SHP77 (cell line): ENCODE results near the gene G3BP1.
"Not testable (repeated sequence)": the region's sequence is repeated elsewhere in the genome, so short reads cannot be mapped to it uniquely, and the experiment has no call there.

Experiments used
- DNase-seq, 2 experiments: peaks; one replicate each; lab custom pipeline; 2025; lab: John Stamatoyannopoulos, UW

G3BP1 gene

DNA sequence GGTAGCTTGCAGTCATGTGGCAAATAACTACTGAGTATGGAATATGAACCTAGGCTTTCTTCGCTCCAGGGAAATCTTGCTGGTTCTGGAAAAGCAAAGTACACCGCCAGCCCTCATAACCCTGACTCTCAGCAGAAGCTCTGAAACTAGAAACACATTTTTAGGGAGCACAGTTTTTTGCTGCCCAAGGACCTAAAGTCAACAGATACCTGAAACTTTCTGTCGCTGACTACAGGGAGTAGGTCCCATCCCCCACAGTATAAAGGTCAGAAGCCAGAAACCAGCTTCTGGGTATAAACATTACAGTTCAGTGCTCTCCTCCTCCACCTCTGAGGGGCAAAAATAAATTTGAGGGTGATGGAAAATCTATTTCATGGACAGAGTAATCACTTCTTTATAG, 16.4 kb upstream of the G3BP1 start:
- no peak for DNase-seq

DNA sequence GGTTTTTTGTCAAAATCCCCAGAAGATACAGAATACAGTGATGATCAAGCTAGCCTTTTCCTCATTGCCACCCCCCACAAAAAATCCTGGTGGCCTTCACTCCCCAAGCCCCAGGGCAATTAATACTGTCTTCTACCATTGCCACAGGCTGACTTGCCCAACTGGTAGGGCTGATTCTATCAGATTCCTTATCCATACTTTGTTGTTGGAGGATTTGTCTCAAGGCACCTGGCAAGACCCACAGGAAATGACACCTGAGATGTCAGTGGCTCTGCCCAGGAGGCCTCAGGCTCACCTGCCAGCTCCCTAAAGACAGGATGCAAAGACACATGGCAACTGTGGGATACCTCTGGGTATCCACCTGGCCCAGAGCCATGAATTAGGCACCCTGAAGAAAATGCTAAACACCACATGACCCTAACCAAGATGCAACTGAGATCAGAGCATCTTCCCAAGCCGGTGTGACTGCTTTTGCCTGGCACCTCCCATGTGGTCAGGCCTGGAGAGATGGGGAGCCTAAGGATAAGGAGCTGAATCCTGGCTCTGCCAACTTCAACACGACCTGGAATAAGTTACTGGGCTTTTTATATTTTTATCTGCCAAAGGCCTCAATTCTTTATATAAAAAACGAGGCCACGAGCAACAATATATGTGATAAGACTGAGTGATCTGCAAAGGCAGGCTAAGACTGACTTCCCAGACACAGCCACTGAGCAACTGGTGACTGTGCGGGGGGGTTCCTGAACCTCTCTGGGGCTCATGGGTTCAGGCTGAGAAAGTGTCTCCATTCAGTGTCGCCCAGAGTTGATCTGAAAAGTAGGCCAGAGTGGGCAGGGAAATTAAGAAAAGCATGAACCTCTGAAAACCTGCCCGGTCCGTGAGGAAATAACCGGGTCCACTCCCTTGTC, 14.3 kb upstream of the G3BP1 start:
- no peak for DNase-seq

- no peak for DNase-seq
Measured at GRCh38 chr5:151758141-151758429, 13.7 kb upstream of the G3BP1 start.

GRCh38 chr5:151758430-151759241, 13.1 kb upstream of the G3BP1 start, which contains the start of gene ATOX1:
Gene ATOX1, minus strand, starts transcription at chr5:151758631. Its CDS starts 80 bp downstream, at chr5:151758551.
- DNase-seq, result peak; percentile 84

- DNase-seq, result no peak
Measured at GRCh38 chr5:151764801-151765200, 7.0 kb upstream of the G3BP1 start.

GRCh38 chr5:151766975-151767374, 4.8 kb upstream of the G3BP1 start:
- DNase-seq, result no peak

- DNase-seq, result peak; percentile 62 to 73
Measured at GRCh38 chr5:151770383-151771258, 1.1 kb upstream of the G3BP1 start.

DNA sequence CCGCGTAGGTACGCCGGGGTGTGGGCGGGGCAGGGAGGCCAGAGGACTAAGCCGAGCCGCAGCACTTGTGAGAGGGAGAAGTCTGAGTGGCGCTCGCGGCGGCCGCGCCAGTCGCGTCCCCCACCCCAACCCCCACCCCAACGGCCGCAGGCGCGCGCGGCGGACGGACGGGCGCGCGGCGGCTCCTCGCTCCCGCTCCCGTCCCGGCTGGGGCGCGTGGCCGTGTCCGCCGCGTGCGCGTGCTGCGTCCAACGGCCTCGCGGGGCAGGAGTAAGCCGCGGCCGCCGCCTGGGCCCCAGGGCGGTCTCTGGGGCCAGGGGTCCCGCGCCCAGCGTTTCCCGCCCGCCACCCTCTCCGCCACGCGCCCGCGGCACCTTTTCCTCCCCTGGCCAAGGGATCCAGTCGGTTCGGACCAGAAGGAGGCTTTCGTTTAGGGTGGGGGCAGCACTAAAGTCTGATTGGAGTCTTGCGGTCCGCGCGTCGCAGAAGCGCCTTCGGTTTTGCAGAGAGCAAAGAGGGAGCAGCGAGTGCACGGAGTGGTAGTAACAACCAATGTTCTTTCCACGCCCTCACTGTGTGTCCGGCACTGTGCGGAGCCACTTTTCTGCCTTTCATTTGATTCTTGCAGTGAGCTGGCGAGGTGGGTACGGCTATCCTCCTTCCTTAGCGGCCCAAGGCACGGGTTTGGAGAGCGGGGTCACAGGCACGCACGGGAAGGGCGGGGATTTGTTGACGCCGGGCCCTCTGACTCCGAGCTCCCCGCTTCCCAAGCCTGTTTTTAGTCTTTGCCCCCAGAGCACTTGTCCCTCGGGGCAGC, 483 bp downstream of the G3BP1 start:
- DNase-seq, result peak in 1 of 2 experiments; percentile 70

DNA sequence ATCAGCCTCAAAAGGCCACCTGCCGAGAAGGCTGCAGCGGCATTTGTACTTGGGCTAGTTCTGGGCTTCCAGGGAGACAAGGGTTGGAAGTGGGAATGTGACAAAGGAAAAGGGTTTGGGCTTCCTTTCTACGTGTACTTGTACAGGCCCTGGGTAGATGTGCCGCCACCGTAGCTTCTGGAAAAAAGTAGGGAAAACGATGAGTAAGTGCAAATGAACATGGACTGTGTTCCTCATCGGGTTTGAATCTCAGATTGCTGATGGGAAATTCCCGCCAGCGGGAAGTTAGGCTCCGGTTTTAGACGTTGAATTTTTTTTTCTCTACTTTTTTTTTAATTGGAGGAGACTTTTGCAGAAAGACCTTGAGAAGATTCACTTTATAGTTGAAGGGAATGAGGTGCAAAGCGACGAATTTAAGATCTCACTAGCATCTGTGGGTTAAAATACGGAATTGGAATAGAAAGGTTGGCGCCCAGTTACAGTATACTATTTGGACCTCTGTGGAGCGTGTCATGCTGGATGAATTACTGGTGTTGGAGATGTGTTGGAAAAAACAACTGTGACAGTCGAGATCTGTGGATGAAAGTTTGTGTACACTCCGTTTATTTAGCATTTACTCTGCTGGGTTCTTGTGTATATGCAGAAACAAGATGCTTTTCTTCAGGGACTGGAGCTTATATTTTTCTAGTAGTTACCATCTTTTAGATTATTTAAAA, 1.2 kb downstream of the G3BP1 start:
- no peak for DNase-seq

DNA sequence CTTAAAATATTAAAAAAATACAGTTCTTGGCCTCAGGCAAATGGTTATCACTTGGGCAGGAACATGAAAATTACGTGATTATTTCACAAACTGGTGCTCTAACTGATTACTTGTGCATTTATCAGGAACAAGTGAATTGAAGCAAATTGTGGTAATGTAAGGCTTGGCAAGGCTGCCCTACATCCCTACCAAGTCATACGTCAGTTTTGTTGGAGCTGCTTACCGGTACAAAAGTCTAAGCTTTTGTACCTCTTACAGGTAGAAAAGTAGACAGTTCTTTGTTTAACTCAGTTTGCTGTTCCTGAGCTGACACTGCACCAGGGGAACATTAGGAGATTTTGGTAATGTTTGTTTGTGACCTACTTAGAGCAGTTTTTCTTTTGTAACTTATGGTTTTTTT, 2.2 kb downstream of the G3BP1 start:
- no peak for DNase-seq

DNA sequence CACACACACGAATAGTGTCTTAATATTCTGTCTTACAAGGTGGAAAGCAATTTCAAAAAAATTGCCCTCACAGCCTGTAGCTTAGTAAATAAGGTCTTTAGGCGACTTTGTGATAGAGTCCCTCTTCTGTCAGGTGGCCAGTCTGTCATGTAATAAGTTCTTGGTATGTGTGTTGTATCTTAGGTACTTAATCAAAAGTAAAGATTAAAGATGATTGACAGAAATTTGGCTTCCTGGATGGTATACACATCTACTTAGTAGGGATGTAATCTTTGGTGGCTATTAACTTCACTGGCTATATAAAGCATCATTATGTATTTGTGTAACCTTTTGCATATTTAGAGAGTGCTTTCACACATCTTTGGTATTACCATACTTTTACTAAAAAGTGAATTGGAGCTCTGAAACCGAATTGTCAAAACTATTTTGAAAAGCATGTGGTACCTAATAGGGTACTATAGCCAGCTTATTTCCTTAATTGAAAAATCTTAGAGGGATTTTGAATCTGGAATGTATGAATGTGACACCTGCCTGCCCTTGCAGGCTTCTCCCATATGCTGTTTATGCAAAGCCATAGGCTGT, 3.4 kb downstream of the G3BP1 start:
- DNase-seq, result no peak

GRCh38 chr5:151779531-151780125, 7.9 kb downstream of the G3BP1 start:
- DNase-seq, result no peak

DNA sequence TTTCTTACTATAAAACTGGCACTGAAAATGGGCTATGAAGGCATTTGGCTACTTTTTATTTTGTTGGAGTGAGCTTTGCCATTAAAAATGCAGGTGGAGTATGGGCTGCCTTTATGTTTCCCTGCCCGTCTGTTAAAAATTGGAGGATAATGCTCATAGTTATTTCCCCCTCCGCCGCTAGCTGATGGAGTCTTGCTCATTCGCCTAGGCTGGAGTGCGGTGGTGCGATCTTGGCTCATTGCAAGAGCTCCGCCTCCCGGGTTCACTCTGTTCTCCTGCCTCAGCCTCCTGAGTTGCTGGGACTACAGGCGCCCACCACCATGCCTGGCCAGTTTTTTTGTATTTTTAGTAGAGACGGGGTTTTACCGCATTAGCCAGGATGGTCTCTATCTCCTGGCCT, 8.6 kb downstream of the G3BP1 start:
- no peak for DNase-seq

DNA sequence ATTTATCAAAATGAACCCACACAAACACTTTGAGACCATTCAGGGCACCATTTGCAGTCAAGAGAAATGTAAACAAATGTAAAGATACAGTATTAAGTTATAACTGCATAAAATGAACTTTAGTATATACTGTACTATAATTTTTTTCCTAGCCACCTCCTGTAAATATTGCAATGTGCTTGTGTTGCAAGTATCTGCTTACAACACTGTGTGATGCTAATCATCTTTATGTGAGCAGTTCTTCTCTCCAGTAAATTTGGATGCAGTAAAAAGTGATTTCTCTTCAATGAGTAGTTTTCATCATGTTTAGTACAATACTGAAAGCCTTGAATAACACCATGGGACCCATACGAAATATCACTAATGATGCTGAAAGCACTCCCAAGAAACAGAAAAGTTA, 9.4 kb downstream of the G3BP1 start:
- DNase-seq, result no peak

GRCh38 chr5:151783664-151784063, 11.9 kb downstream of the G3BP1 start:
- not testable (repeated sequence) for DNase-seq

GRCh38 chr5:151784141-151784540, 12.4 kb downstream of the G3BP1 start:
- DNase-seq, result no peak

DNA sequence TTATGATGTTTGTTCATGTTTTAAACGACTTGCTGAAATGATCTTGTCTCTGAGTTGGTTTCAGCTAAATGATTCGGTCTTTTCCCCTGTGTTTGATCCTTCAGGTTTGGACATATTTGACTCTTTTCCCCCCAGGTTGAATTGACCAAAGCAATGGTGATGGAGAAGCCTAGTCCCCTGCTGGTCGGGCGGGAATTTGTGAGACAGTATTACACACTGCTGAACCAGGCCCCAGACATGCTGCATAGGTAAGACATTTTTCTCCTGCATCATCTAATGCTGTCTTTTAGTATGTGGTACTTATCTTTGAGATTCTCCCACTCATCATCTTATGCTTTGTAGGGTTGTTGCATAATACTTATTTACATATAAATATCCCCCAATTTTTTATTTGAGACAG, 14.7 kb downstream of the G3BP1 start:
- no peak for DNase-seq

GRCh38 chr5:151787817-151788216, 16.1 kb downstream of the G3BP1 start:
- DNase-seq, result no peak

DNA sequence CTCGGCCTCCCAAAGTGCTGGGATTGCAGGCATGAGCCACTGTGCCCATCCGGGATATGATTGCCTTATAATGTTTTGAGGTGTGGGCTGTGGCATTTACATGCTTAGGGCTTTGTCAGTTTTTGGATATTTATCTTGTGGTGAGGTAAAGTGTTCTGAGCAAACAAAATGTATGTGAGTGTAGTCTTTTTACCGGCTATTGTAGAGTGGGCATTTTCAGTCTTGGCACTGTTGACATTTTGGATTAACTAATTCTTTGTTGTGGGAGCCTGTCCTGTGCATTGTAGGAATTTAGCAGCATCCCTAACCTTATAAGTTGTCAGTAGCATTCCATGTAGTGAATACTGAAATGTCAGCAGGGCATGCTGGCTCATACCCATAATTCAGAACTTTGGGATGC, 21.6 kb downstream of the G3BP1 start:
- no peak for DNase-seq

GRCh38 chr5:151795426-151795825, 23.7 kb downstream of the G3BP1 start:
- no peak for DNase-seq
